B cell (primary cell): ENCODE results near the gene FBXO9.

ENCODE experiments used
- CTCF ChIP-seq: fragments of 200-600 bp; IDR thresholded peaks from one replicate; pipeline ENCODE4 v1.8.0; 2022; ENCODE audit warnings: antibody characterized with exemption, mild to moderate bottlenecking
- EZH2 ChIP-seq: IDR thresholded peaks from 2 replicates; pipeline ENCODE4 v1.6.1; 2012; ENCODE audit warnings: borderline replicate concordance, low read depth, mild to moderate bottlenecking, moderate library complexity, low read length; ENCODE audit not compliant: insufficient read depth, poor library complexity, severe bottlenecking

- TF ChIP-seq CTCF (no peak), EZH2 (no peak)
These were observed 36.7 kb upstream of the FBXO9 start for GRCh38 chr6:53028467-53028866.
